ENCODE data around the gene TAL1.

TAL1 gene

DNA sequence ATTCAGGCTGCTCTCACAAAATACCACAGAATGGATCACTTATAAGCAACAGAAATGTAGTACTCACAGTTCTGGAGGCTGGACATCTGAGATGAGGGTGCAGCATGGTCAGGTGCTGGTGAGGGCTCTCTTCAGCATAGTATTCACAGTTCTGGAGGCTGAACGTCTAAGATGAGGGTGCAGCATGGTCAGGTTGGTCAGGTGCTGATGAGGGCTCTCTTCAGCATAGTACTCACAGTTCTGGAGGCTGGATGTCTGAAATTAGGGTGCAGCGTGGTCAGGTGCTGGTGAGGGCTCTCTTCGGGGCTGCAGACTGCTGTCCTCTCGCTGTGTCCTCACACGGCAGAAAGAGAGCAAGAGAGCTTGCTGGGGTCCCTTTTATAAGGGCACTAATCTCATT is 59.2 kb downstream of the TAL1 start:
- no peak overlapping the region for H2BK120ac ChIP-seq (ENCODE audit: low read depth, low read length)
- no peak for DNase-seq
- H3K9ac ChIP-seq (ENCODE audit: low read length): no peak overlapping the region
- H3K79me1 ChIP-seq (ENCODE audit: low read length): no peaks in the 10 kb centered on the region
- H3K27me3 ChIP-seq (ENCODE audit: insufficient read depth, low read length, poor library complexity): no peaks in the 10 kb centered on the region
- no peaks in the 10 kb centered on the region for H3K4me1 ChIP-seq (ENCODE audit: control insufficient read depth, low read depth, low read length)
- no peaks in the 10 kb centered on the region for H3K79me2 ChIP-seq (ENCODE audit: control insufficient read depth, insufficient read depth, low read length)
- H2AK5ac ChIP-seq (ENCODE audit: low read length): no peak overlapping the region
- no peak overlapping the region for H4K5ac ChIP-seq (ENCODE audit: low read length)
- no peaks in the 10 kb centered on the region for H3K36me3 ChIP-seq (ENCODE audit: control insufficient read depth, insufficient read depth, low read length)
- no peak overlapping the region for H3K27ac ChIP-seq (ENCODE audit: low read depth, low read length)
- H3K18ac ChIP-seq (ENCODE audit: low read length): no peak overlapping the region
- H2BK5ac ChIP-seq (ENCODE audit: low read length): no peak overlapping the region
- no peak overlapping the region for H4K8ac ChIP-seq (ENCODE audit: low read depth, low read length)
- no peak overlapping the region for H3K23ac ChIP-seq (ENCODE audit: low read length)
- no peak overlapping the region for H3K56ac ChIP-seq (ENCODE audit: low read length)
- WGBS (ENCODE audit: extremely low coverage, insufficient coverage, low lambda C conversion rate): no CpG with 5 or more reads among the region's 5 CpGs
- no peak overlapping the region for H3K4ac ChIP-seq (ENCODE audit: low read depth, low read length)
- no peak overlapping the region for H3K4me3 ChIP-seq (ENCODE audit: low read length)
- H3K4me2 ChIP-seq (ENCODE audit: low read length): no peak overlapping the region
- H2BK15ac ChIP-seq (replicated peaks; ENCODE audit: low read depth): no peak overlapping the region

Measured in mesendoderm (in vitro differentiated cells).